ENCODE data around the gene LNPEP. TPM values are rescaled to one million over a fixed set of nuclear protein-coding genes. Genes with fewer than 3 reads are reported as not detected.
A peak's percentile ranks its signal among the peaks of the same experiment; 100 is the strongest.

The LNPEP gene
- total RNA-seq: 10 to 100 TPM in 2 of 6 experiments, 1 to 10 TPM in 4; 7.5 to 11.2 (median 9.9) TPM
- long read RNA-seq, partial matches to known transcripts: 0 of 1 reads
- long read RNA-seq, other reads (novel, unspliced or antisense): 1 of 1 reads

GRCh38 chr5:96935559-96936430, at the start of gene LNPEP:
Gene LNPEP, plus strand, starts transcription at chr5:96936080. Its CDS starts 76 bp downstream, at chr5:96936156.
- H3K9me3 ChIP-seq: peaks cover 0 to 2% (median 0%) of the 10 kb centered on the region in 4 donors
- H3K27ac ChIP-seq: peak within 1 kb of the TSS; percentile 89 to 97 (median 92)
- TF ChIP-seq, protein P1, sequence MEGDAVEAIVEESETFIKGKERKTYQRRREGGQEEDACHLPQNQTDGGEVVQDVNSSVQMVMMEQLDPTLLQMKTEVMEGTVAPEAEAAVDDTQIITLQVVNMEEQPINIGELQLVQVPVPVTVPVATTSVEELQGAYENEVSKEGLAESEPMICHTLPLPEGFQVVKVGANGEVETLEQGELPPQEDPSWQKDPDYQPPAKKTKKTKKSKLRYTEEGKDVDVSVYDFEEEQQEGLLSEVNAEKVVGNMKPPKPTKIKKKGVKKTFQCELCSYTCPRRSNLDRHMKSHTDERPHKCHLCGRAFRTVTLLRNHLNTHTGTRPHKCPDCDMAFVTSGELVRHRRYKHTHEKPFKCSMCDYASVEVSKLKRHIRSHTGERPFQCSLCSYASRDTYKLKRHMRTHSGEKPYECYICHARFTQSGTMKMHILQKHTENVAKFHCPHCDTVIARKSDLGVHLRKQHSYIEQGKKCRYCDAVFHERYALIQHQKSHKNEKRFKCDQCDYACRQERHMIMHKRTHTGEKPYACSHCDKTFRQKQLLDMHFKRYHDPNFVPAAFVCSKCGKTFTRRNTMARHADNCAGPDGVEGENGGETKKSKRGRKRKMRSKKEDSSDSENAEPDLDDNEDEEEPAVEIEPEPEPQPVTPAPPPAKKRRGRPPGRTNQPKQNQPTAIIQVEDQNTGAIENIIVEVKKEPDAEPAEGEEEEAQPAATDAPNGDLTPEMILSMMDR (IDR thresholded peaks at IDR 0.05): peak in 1 of 4 donors; percentile 11
- peak; percentile 87 for TF ChIP-seq POLR2A (IDR thresholded peaks at IDR 0.05)
- H3K4me3 ChIP-seq: peak within 1 kb of the TSS; percentile 81 to 87 (median 86)
- intact Hi-C loops (cut with DNase I): no loop called here
- DNase-seq (peak; percentile 98 to 99 (median 99)), ATAC-seq (peak; percentile 81 to 90 (median 83))
- H3K36me3 ChIP-seq: no peaks in the 10 kb centered on the region
- no peaks in the 10 kb centered on the region for H3K27me3 ChIP-seq
- under 1% methylated on average over 33 of the region's 79 CpGs for WGBS (ENCODE audit: insufficient coverage, low coverage, low lambda C conversion rate, missing lambda C conversion rate)
- H3K4me1 ChIP-seq: peaks cover 0 to 20% (median 7%) of the 10 kb centered on the region in 4 donors

- no peak for ATAC-seq
- no peaks in the 10 kb centered on the region for H3K9me3 ChIP-seq
- no peaks in the 10 kb centered on the region for H3K27me3 ChIP-seq
- intact Hi-C loops (cut with DNase I): no loop called here
- WGBS (ENCODE audit: insufficient coverage, low coverage, low lambda C conversion rate, missing lambda C conversion rate): 83% methylated on average over 4 of the region's 4 CpGs
- TF ChIP-seq, protein P1 (IDR thresholded peaks at IDR 0.05): no peak
- no peak for TF ChIP-seq POLR2A (IDR thresholded peaks at IDR 0.05)
- H3K27ac ChIP-seq: no peak overlapping the region
- no peak for DNase-seq
- H3K36me3 ChIP-seq: peaks cover 0 to 26% (median 3%) of the 10 kb centered on the region in 4 donors
- no peaks in the 10 kb centered on the region for H3K4me1 ChIP-seq
- no peak overlapping the region for H3K4me3 ChIP-seq
Measured at GRCh38 chr5:96893342-96893741, 42.5 kb upstream of the LNPEP start.

- DNase-seq (no peak), ATAC-seq (peak in 2 of 4 donors; percentile 39 to 46)
- Histone ChIP-seq H3K27me3 (no peaks in the 10 kb centered on the region), H3K4me1 (no peaks in the 10 kb centered on the region), H3K9me3 (no peaks in the 10 kb centered on the region), H3K4me3 (no peak overlapping the region), H3K36me3 (peaks cover 0 to 19% (median 4%) of the 10 kb centered on the region in 4 donors), H3K27ac (no peak overlapping the region)
- 58% methylated on average over 4 of the region's 4 CpGs for WGBS (ENCODE audit: insufficient coverage, low coverage, low lambda C conversion rate, missing lambda C conversion rate)
- intact Hi-C loops (cut with DNase I): no loop called here
- TF ChIP-seq, protein P1 (IDR thresholded peaks at IDR 0.05): no peak
- no peak for TF ChIP-seq POLR2A (IDR thresholded peaks at IDR 0.05)
Measured at GRCh38 chr5:96896276-96896675, 39.6 kb upstream of the LNPEP start.

GRCh38 chr5:96896806-96897205, 39.1 kb upstream of the LNPEP start:
- Histone ChIP-seq H3K36me3 (peaks cover 0 to 19% (median 4%) of the 10 kb centered on the region in 4 donors), H3K27ac (no peak overlapping the region)
- intact Hi-C loops (cut with DNase I): no loop called here

More at GRCh38 chr5:96896806-96897205, 39.1 kb upstream of the LNPEP start:
- Histone ChIP-seq H3K27me3 (no peaks in the 10 kb centered on the region), H3K9me3 (no peaks in the 10 kb centered on the region), H3K4me1 (no peaks in the 10 kb centered on the region), H3K4me3 (no peak overlapping the region)
- 52% methylated on average over 3 of the region's 3 CpGs for whole genome bisulfite sequencing (ENCODE audit: insufficient coverage, low coverage, low lambda C conversion rate, missing lambda C conversion rate)
- no peak for TF ChIP-seq POLR2A (IDR thresholded peaks at IDR 0.05)
- TF ChIP-seq, protein P1 (IDR thresholded peaks at IDR 0.05): no peak
- DNase-seq: no peak
- ATAC-seq: peak in 3 of 4 donors; percentile 35 to 70 (median 62)
